ENCODE measurements around the gene TEKT2.

TEKT2 gene

GRCh38 chr1:36109041-36109679 lies 25.3 kb downstream of the TEKT2 start:
- no peak for DNase-seq

- no peak for DNase-seq
Measured at GRCh38 chr1:36111151-36111550, 27.3 kb downstream of the TEKT2 start.

GRCh38 chr1:36112823-36113222 lies 28.9 kb downstream of the TEKT2 start:
- no peak for DNase-seq

GRCh38 chr1:36114371-36114770 lies 30.5 kb downstream of the TEKT2 start:
- DNase-seq: no peak

GRCh38 chr1:36115200-36115669 lies 31.3 kb downstream of the TEKT2 start:
- no peak for DNase-seq

- DNase-seq: no peak
Measured at GRCh38 chr1:36115931-36116330, 32.0 kb downstream of the TEKT2 start.

- DNase-seq: no peak
Measured at GRCh38 chr1:36116901-36117300, 33.0 kb downstream of the TEKT2 start.

- DNase-seq: no peak
Measured at GRCh38 chr1:36118447-36119204, 34.7 kb downstream of the TEKT2 start.

GRCh38 chr1:36119456-36119855 lies 35.6 kb downstream of the TEKT2 start:
- DNase-seq: no peak

GRCh38 chr1:36122062-36123030 lies 38.5 kb downstream of the TEKT2 start:
- DNase-seq: no peak

- no peak for DNase-seq
Measured at GRCh38 chr1:36123356-36123755, 39.5 kb downstream of the TEKT2 start.

GRCh38 chr1:36124404-36125128 lies 40.7 kb downstream of the TEKT2 start:
- no peak for DNase-seq

- DNase-seq: no peak
Measured at GRCh38 chr1:36125129-36125991, 41.5 kb downstream of the TEKT2 start, which contains the start of gene COL8A2. TSS of gene COL8A2 (minus strand) at chr1:36125222. CDS start at chr1:36100242, 24,980 bp downstream.

GRCh38 chr1:36126005-36126716 lies 42.3 kb downstream of the TEKT2 start:
- DNase-seq: no peak

GRCh38 chr1:36126797-36127500 lies 43.1 kb downstream of the TEKT2 start:
- no peak for DNase-seq

- no peak for DNase-seq
Measured at GRCh38 chr1:36128126-36128904, 44.4 kb downstream of the TEKT2 start.

GRCh38 chr1:36128905-36129206 lies 45.0 kb downstream of the TEKT2 start:
- DNase-seq: no peak

GRCh38 chr1:36132029-36132428 lies 48.1 kb downstream of the TEKT2 start:
- no peak for DNase-seq

GRCh38 chr1:36133484-36133883 lies 49.6 kb downstream of the TEKT2 start:
- DNase-seq: no peak
